ENCODE data around the gene ARHGEF7.

Gene ARHGEF7

GRCh38 chr13:111275995-111276618, 161.0 kb downstream of the ARHGEF7 start:
- no peak for DNase-seq (ENCODE audit: low read depth in 2 of 2)

GRCh38 chr13:111278258-111278657, 163.1 kb downstream of the ARHGEF7 start:
- DNase-seq (ENCODE audit: low read depth in 2 of 2), result no peak

- DNase-seq (ENCODE audit: low read depth in 2 of 2), result no peak
Observed at GRCh38 chr13:111278743-111279652, 163.9 kb downstream of the ARHGEF7 start.

- DNase-seq (ENCODE audit: low read depth in 2 of 2), result no peak
Observed at GRCh38 chr13:111280226-111280625, 165.1 kb downstream of the ARHGEF7 start.

- no peak for DNase-seq (ENCODE audit: low read depth in 2 of 2)
Observed at GRCh38 chr13:111280681-111281585, 165.8 kb downstream of the ARHGEF7 start.

- DNase-seq (ENCODE audit: low read depth in 2 of 2), result no peak
Observed at GRCh38 chr13:111281751-111282311, 166.7 kb downstream of the ARHGEF7 start.

GRCh38 chr13:111282425-111282824, 167.3 kb downstream of the ARHGEF7 start:
- DNase-seq (ENCODE audit: low read depth in 2 of 2), result no peak

- DNase-seq (ENCODE audit: low read depth in 2 of 2), result no peak
Observed at GRCh38 chr13:111282997-111283396, 167.9 kb downstream of the ARHGEF7 start.

GRCh38 chr13:111283457-111283856, 168.3 kb downstream of the ARHGEF7 start:
- DNase-seq (ENCODE audit: low read depth in 2 of 2), result no peak

GRCh38 chr13:111283991-111284390, 168.9 kb downstream of the ARHGEF7 start:
- no peak for DNase-seq (ENCODE audit: low read depth in 2 of 2)

- no peak for DNase-seq (ENCODE audit: low read depth in 2 of 2)
Observed at GRCh38 chr13:111284565-111284964, 169.5 kb downstream of the ARHGEF7 start.

GRCh38 chr13:111286162-111286561, 171.1 kb downstream of the ARHGEF7 start:
- no peak for DNase-seq (ENCODE audit: low read depth in 2 of 2)

- no peak for DNase-seq (ENCODE audit: low read depth in 2 of 2)
Observed at GRCh38 chr13:111286749-111287148, 171.6 kb downstream of the ARHGEF7 start.

- no peak for DNase-seq (ENCODE audit: low read depth in 2 of 2)
Observed at GRCh38 chr13:111287201-111287600, 172.1 kb downstream of the ARHGEF7 start.

- DNase-seq (ENCODE audit: low read depth in 2 of 2), result no peak
Observed at GRCh38 chr13:111288276-111288675, 173.2 kb downstream of the ARHGEF7 start.

GRCh38 chr13:111289251-111289650, 174.1 kb downstream of the ARHGEF7 start:
- no peak for DNase-seq (ENCODE audit: low read depth in 2 of 2)

GRCh38 chr13:111291908-111292307, 176.8 kb downstream of the ARHGEF7 start:
- DNase-seq (ENCODE audit: low read depth in 2 of 2), result no peak

GRCh38 chr13:111292710-111293485, 177.8 kb downstream of the ARHGEF7 start:
- DNase-seq (ENCODE audit: low read depth in 2 of 2), result no peak

- DNase-seq (ENCODE audit: low read depth in 2 of 2), result no peak
Observed at GRCh38 chr13:111295886-111296285, 180.8 kb downstream of the ARHGEF7 start.

GRCh38 chr13:111296417-111296816, 181.3 kb downstream of the ARHGEF7 start:
- no peak for DNase-seq (ENCODE audit: low read depth in 2 of 2)
